Loucy (cell line): ENCODE results near the gene EFNA5.

ENCODE experiments used
- H2AFZ ChIP-seq: fragments of 200-600 bp; sonication (generic); 2 replicates; pipeline ENCODE4 v1.6.0; 2016; ENCODE audit warnings: antibody characterized with exemption, mild to moderate bottlenecking, low read length, moderate library complexity
- H3F3A ChIP-seq: fragments of 200-600 bp; 2 replicates; pipeline ENCODE4 v1.6.0; 2016; ENCODE audit warnings: antibody characterized with exemption, low read depth, mild to moderate bottlenecking
- H3K27me3 ChIP-seq: fragments of 200-600 bp; sonication (generic); 2 replicates; pipeline ENCODE4 v1.6.1; 2014; ENCODE audit warnings: low read length, mild to moderate bottlenecking; ENCODE audit not compliant: insufficient read depth, poor library complexity, severe bottlenecking
- H3K36me3 ChIP-seq: fragments of 200-600 bp; sonication (generic); 2 replicates; pipeline ENCODE4 v1.6.1; 2016; ENCODE audit warnings: low read length; ENCODE audit not compliant: insufficient read depth
- H3K4me1 ChIP-seq: fragments of 200-600 bp; sonication (generic); 2 replicates; pipeline ENCODE4 v1.5.1; 2014; ENCODE audit warnings: low read length, mild to moderate bottlenecking; ENCODE audit not compliant: insufficient read depth, poor library complexity, severe bottlenecking
- H3K4me2 ChIP-seq: fragments of 200-600 bp; sonication (generic); 2 replicates; pipeline ENCODE4 v1.6.0; 2014; ENCODE audit warnings: antibody characterized with exemption, low read length, low read depth, mild to moderate bottlenecking; ENCODE audit not compliant: poor library complexity, severe bottlenecking
- H3K4me3 ChIP-seq: fragments of 200-600 bp; sonication (generic); 2 replicates; pipeline ENCODE4 v1.5.1; 2014; ENCODE audit warnings: low read length, mild to moderate bottlenecking, mixed read lengths; ENCODE audit not compliant: poor library complexity, severe bottlenecking
- H3K79me2 ChIP-seq: fragments of 200-600 bp; sonication (generic); 2 replicates; pipeline ENCODE4 v1.6.1; 2014; ENCODE audit warnings: low read length; ENCODE audit not compliant: insufficient read depth
- H3K9ac ChIP-seq: fragments of 200-600 bp; sonication (generic); 2 replicates; pipeline ENCODE4 v1.6.0; 2014; ENCODE audit warnings: mild to moderate bottlenecking, low read depth, low read length, moderate library complexity; ENCODE audit not compliant: poor library complexity, severe bottlenecking
- H3K9me2 ChIP-seq: fragments of 200-600 bp; sonication (generic); replicated peaks from 2 replicates; pipeline ENCODE4 v1.6.1; 2016; ENCODE audit warnings: low read depth, low read length, mixed read lengths
- H3K9me3 ChIP-seq: fragments of 200-600 bp; sonication (generic); 2 replicates; pipeline ENCODE4 v1.6.1; 2014; ENCODE audit warnings: mild to moderate bottlenecking, antibody characterized with exemption, low read length, low read depth; ENCODE audit not compliant: insufficient read depth
- H4K20me1 ChIP-seq: fragments of 200-600 bp; sonication (generic); 2 replicates; pipeline ENCODE4 v1.6.0; 2014; ENCODE audit warnings: antibody characterized with exemption, low read length, mild to moderate bottlenecking; ENCODE audit not compliant: insufficient read depth, poor library complexity, severe bottlenecking
- EZH2phosphoT487 ChIP-seq: fragments of 200-600 bp; IDR thresholded peaks from 2 replicates; pipeline ENCODE4 v1.6.1; 2018; ENCODE audit warnings: antibody characterized with exemption, mild to moderate bottlenecking, moderate library complexity, borderline replicate concordance
- TF ChIP-seq, protein P1 (sequence below): fragments of 200-600 bp; sonication (generic); conservative IDR thresholded peaks from 2 replicates; pipeline ENCODE4 v1.5.1; 2014; ENCODE audit warnings: mild to moderate bottlenecking, antibody characterized with exemption, low read length

Gene EFNA5

GRCh38 chr5:107425541-107426031, 245.2 kb downstream of the EFNA5 start:
- Histone ChIP-seq H3K36me3 (no peaks in the 10 kb centered on the region), H3K4me1 (no peaks in the 10 kb centered on the region), H2AFZ (no peak overlapping the region), H4K20me1 (no peaks in the 10 kb centered on the region), H3K4me3 (no peak overlapping the region), H3K79me2 (no peaks in the 10 kb centered on the region), H3K9me2 (no peaks in the 10 kb centered on the region), H3F3A (no peaks in the 10 kb centered on the region), H3K27me3 (peaks cover 25% of the 10 kb centered on the region), H3K4me2 (no peak overlapping the region), H3K9ac (no peak overlapping the region), H3K9me3 (no peaks in the 10 kb centered on the region)
- TF ChIP-seq, protein P1, sequence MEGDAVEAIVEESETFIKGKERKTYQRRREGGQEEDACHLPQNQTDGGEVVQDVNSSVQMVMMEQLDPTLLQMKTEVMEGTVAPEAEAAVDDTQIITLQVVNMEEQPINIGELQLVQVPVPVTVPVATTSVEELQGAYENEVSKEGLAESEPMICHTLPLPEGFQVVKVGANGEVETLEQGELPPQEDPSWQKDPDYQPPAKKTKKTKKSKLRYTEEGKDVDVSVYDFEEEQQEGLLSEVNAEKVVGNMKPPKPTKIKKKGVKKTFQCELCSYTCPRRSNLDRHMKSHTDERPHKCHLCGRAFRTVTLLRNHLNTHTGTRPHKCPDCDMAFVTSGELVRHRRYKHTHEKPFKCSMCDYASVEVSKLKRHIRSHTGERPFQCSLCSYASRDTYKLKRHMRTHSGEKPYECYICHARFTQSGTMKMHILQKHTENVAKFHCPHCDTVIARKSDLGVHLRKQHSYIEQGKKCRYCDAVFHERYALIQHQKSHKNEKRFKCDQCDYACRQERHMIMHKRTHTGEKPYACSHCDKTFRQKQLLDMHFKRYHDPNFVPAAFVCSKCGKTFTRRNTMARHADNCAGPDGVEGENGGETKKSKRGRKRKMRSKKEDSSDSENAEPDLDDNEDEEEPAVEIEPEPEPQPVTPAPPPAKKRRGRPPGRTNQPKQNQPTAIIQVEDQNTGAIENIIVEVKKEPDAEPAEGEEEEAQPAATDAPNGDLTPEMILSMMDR = no peak
- TF ChIP-seq EZH2phosphoT487 = no peak

GRCh38 chr5:107424491-107424890, 246.2 kb downstream of the EFNA5 start:
- Histone ChIP-seq H4K20me1 (no peaks in the 10 kb centered on the region), H3K4me3 (no peak overlapping the region), H3K79me2 (no peaks in the 10 kb centered on the region), H3K9ac (no peak overlapping the region), H3F3A (no peaks in the 10 kb centered on the region), H3K4me1 (no peaks in the 10 kb centered on the region), H3K36me3 (no peaks in the 10 kb centered on the region), H3K9me2 (no peaks in the 10 kb centered on the region), H3K27me3 (peaks cover 33% of the 10 kb centered on the region), H2AFZ (no peak overlapping the region), H3K4me2 (no peak overlapping the region), H3K9me3 (no peaks in the 10 kb centered on the region)
- TF ChIP-seq, protein P1 = no peak
- no peak for TF ChIP-seq EZH2phosphoT487

DNA sequence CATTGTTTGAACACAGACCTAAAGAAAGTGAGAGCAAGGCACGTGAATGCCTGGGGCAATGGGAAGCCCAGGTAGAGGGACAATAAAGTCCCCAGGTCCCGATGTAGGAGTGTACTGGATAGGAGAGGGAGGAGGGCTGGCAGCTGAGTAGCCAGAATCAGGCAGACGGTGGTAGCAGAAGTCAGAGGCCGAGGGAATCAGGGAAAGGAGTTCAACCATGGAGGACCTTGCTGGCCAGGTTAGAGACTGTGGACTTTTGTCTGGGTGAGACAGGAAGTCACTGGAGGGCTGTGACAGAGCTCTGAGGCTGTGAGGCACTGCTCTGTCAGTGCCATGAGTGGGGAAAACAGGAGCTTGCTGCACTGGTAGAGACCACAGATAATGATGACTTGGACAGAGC, 248.2 kb downstream of the EFNA5 start:
- Histone ChIP-seq H3K4me1 (no peaks in the 10 kb centered on the region), H3K9me2 (no peaks in the 10 kb centered on the region), H3K36me3 (no peaks in the 10 kb centered on the region), H2AFZ (no peak overlapping the region), H3K79me2 (no peaks in the 10 kb centered on the region), H3K9ac (no peak overlapping the region), H3K4me2 (no peak overlapping the region), H3K9me3 (no peaks in the 10 kb centered on the region), H3K27me3 (peaks cover 37% of the 10 kb centered on the region), H3K4me3 (no peak overlapping the region), H3F3A (no peaks in the 10 kb centered on the region), H4K20me1 (no peaks in the 10 kb centered on the region)
- TF ChIP-seq EZH2phosphoT487 = no peak
- TF ChIP-seq, protein P1 = no peak
